ENCODE data around the gene FLNC. TPM values are rescaled to one million over a fixed set of nuclear protein-coding genes. Genes with fewer than 3 reads are reported as not detected.

Gene FLNC
- total RNA-seq, 1 donor from 2014 or later, result 7.7 TPM

DNA sequence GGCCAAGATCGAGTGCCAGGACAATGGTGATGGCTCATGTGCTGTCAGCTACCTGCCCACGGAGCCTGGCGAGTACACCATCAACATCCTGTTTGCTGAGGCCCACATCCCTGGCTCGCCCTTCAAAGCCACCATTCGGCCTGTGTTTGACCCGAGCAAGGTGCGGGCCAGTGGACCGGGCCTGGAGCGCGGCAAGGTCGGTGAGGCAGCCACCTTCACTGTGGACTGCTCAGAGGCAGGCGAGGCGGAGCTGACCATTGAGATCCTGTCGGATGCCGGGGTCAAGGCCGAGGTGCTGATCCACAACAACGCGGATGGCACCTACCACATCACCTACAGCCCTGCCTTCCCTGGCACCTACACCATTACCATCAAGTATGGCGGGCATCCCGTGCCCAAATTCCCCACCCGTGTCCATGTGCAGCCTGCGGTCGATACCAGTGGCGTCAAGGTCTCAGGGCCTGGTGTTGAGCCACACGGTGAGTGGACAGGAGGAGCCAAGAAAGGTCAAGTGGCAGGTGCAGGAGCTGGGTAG is 14.6 kb downstream of the FLNC start:
- Mint-ChIP-seq H3K27ac (ENCODE audit: unreplicated experiment) (no peak overlapping the region), H3K36me3 (ENCODE audit: low read depth, unreplicated experiment) (no peaks in the 10 kb centered on the region), H3K4me1 (ENCODE audit: unreplicated experiment) (no peaks in the 10 kb centered on the region), H3K4me3 (ENCODE audit: unreplicated experiment) (no peak overlapping the region), H3K27me3 (ENCODE audit: unreplicated experiment) (peaks cover 14% of the 10 kb centered on the region), H3K9me3 (ENCODE audit: unreplicated experiment) (no peaks in the 10 kb centered on the region)
- TF ChIP-seq, protein P1, sequence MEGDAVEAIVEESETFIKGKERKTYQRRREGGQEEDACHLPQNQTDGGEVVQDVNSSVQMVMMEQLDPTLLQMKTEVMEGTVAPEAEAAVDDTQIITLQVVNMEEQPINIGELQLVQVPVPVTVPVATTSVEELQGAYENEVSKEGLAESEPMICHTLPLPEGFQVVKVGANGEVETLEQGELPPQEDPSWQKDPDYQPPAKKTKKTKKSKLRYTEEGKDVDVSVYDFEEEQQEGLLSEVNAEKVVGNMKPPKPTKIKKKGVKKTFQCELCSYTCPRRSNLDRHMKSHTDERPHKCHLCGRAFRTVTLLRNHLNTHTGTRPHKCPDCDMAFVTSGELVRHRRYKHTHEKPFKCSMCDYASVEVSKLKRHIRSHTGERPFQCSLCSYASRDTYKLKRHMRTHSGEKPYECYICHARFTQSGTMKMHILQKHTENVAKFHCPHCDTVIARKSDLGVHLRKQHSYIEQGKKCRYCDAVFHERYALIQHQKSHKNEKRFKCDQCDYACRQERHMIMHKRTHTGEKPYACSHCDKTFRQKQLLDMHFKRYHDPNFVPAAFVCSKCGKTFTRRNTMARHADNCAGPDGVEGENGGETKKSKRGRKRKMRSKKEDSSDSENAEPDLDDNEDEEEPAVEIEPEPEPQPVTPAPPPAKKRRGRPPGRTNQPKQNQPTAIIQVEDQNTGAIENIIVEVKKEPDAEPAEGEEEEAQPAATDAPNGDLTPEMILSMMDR (IDR thresholded peaks at IDR 0.05; ENCODE audit: unreplicated experiment), result no peak
- no peak for DNase-seq (ENCODE audit: low spot score)

DNA sequence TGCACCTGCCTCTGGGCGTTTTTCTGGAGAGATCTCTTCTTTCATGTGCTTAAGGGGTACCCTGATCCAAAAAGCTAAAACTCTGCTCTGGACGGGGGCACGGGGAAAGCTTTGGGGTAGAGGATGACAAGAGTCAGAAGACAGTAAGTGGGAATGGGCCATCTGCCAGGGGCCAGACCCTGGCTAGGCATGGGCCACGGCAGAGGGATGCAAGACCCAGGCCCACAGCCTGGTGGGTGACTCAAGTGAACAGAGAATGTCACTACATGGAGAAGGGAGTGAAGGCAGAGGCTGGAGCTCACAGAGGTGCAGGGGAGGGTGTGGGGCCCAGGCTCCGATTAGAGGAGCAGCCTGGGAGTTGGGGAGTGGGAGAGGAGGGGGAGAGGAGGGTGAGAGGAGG is 15.3 kb downstream of the FLNC start:
- H3K9me3 Mint-ChIP-seq (ENCODE audit: unreplicated experiment), result no peaks in the 10 kb centered on the region
- no peaks in the 10 kb centered on the region for H3K36me3 Mint-ChIP-seq (ENCODE audit: low read depth, unreplicated experiment)
- H3K4me3 Mint-ChIP-seq (ENCODE audit: unreplicated experiment), result no peak overlapping the region
- H3K4me1 Mint-ChIP-seq (ENCODE audit: unreplicated experiment), result no peaks in the 10 kb centered on the region
- TF ChIP-seq, protein P1 (IDR thresholded peaks at IDR 0.05; ENCODE audit: unreplicated experiment), result no peak
- H3K27ac Mint-ChIP-seq (ENCODE audit: unreplicated experiment), result no peak overlapping the region
- H3K27me3 Mint-ChIP-seq (ENCODE audit: unreplicated experiment), result peaks cover 14% of the 10 kb centered on the region
- DNase-seq (ENCODE audit: low spot score), result no peak

DNA sequence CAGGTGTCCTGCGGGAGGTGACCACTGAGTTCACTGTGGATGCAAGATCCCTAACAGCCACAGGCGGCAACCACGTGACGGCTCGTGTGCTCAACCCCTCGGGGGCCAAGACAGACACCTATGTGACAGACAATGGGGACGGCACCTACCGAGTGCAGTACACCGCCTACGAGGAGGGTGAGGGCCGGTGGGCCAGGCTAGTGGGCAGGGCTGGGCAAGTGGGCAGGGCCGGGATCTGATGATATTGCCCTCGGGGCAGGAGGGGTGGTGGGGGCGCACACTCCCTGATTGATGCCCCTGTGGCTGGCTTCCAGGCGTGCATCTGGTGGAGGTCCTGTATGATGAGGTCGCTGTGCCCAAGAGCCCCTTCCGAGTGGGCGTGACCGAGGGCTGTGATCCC is 15.8 kb downstream of the FLNC start:
- no peak overlapping the region for H3K4me3 Mint-ChIP-seq (ENCODE audit: unreplicated experiment)

DNA sequence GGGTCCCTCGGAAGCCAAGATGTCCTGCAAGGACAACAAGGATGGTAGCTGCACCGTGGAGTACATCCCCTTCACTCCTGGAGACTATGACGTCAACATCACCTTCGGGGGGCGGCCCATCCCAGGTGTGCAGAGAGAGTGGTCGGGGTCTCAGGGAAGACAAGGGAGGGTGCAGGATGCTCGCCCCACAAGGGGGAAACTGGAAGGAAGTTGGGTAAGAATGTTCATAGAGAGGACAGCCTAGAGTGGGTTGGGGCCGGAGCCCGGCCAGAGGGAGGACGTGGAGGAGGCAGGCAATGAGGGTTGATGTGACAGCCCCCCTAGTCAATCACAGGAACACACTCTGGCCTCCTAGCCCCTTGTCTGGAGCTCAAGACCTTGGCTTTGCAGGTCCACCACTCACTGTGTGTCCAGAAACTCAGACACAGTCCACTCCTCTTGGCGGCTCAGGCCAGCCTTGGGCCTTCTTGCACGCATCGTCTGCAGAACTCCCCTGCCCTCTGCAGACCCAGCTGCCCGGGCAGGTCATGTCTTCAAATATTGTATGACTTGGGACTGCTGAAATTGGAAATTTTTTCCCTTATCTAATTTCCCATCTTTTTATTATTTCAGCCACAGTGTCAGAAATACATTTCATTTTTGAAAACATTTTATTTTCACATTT is 16.7 kb downstream of the FLNC start:
- no peak overlapping the region for H3K4me3 Mint-ChIP-seq (ENCODE audit: unreplicated experiment)
- no peaks in the 10 kb centered on the region for H3K36me3 Mint-ChIP-seq (ENCODE audit: low read depth, unreplicated experiment)
- no peak overlapping the region for H3K27ac Mint-ChIP-seq (ENCODE audit: unreplicated experiment)
- no peak for DNase-seq (ENCODE audit: low spot score)
- no peaks in the 10 kb centered on the region for H3K4me1 Mint-ChIP-seq (ENCODE audit: unreplicated experiment)
- no peaks in the 10 kb centered on the region for H3K9me3 Mint-ChIP-seq (ENCODE audit: unreplicated experiment)
- peaks cover 14% of the 10 kb centered on the region for H3K27me3 Mint-ChIP-seq (ENCODE audit: unreplicated experiment)
- TF ChIP-seq, protein P1 (IDR thresholded peaks at IDR 0.05; ENCODE audit: unreplicated experiment), result no peak

More for the DNA sequence above, 15.8 kb downstream of the FLNC start:
- no peaks in the 10 kb centered on the region for H3K4me1 Mint-ChIP-seq (ENCODE audit: unreplicated experiment)
- TF ChIP-seq, protein P1 (IDR thresholded peaks at IDR 0.05; ENCODE audit: unreplicated experiment), result no peak
- DNase-seq (ENCODE audit: low spot score), result no peak
- no peaks in the 10 kb centered on the region for H3K36me3 Mint-ChIP-seq (ENCODE audit: low read depth, unreplicated experiment)
- H3K27ac Mint-ChIP-seq (ENCODE audit: unreplicated experiment), result no peak overlapping the region
- H3K9me3 Mint-ChIP-seq (ENCODE audit: unreplicated experiment), result no peaks in the 10 kb centered on the region
- peaks cover 14% of the 10 kb centered on the region for H3K27me3 Mint-ChIP-seq (ENCODE audit: unreplicated experiment)

DNA sequence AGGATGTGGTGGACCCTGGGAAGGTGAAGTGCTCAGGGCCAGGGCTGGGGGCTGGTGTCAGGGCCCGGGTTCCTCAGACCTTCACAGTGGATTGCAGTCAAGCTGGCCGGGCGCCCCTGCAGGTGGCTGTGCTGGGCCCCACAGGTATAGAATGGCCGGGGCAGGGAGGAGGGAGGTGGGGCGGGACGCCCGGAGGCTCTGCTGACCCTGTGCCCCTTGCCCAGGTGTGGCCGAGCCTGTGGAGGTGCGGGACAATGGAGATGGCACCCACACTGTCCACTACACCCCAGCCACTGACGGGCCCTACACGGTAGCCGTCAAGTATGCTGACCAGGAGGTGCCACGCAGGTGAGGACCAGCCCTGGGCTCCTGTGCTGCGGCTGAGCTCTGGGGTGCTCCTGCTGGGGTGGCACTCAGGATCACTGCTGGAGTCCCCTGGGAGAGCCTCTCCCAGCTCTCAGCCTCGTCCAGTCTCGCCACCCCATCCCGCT is 17.6 kb downstream of the FLNC start:
- H3K4me1 Mint-ChIP-seq (ENCODE audit: unreplicated experiment), result no peaks in the 10 kb centered on the region
- no peaks in the 10 kb centered on the region for H3K36me3 Mint-ChIP-seq (ENCODE audit: low read depth, unreplicated experiment)
- peaks cover 16% of the 10 kb centered on the region for H3K27me3 Mint-ChIP-seq (ENCODE audit: unreplicated experiment)
- no peak for DNase-seq (ENCODE audit: low spot score)
- TF ChIP-seq, protein P1 (IDR thresholded peaks at IDR 0.05; ENCODE audit: unreplicated experiment), result no peak
- no peak overlapping the region for H3K27ac Mint-ChIP-seq (ENCODE audit: unreplicated experiment)
- H3K9me3 Mint-ChIP-seq (ENCODE audit: unreplicated experiment), result no peaks in the 10 kb centered on the region
- H3K4me3 Mint-ChIP-seq (ENCODE audit: unreplicated experiment), result no peak overlapping the region
